Nephron progenitor cell (in vitro differentiated cells): Measurements from ENCODE around the gene TEKT4.
"Not testable (repeated sequence)": the region's sequence is repeated elsewhere in the genome, so short reads cannot be mapped to it uniquely, and the experiment has no call there.

Experiments
- DNase-seq: peaks from one replicate; pipeline ENCODE4 v3.0.0; 2021
- H3K27ac Mint-ChIP-seq: 2 replicates; pipeline ENCODE4 v1.8.0; 2021; ENCODE audit warnings: mild to moderate bottlenecking, moderate library complexity, mixed read lengths
- H3K27me3 Mint-ChIP-seq: 2 replicates; pipeline ENCODE4 v1.8.0; 2021; ENCODE audit warnings: mild to moderate bottlenecking, low read depth, mixed read lengths; ENCODE audit not compliant: poor library complexity
- H3K36me3 Mint-ChIP-seq: 2 replicates; pipeline ENCODE4 v1.8.0; 2021; ENCODE audit warnings: low read depth, mixed read lengths
- H3K4me1 Mint-ChIP-seq: 2 replicates; pipeline ENCODE4 v1.8.0; 2021; ENCODE audit warnings: mixed read lengths
- H3K4me3 Mint-ChIP-seq: 2 replicates; pipeline ENCODE4 v1.8.0; 2021; ENCODE audit warnings: mild to moderate bottlenecking, moderate library complexity, mixed read lengths
- H3K9me3 Mint-ChIP-seq: 2 replicates; pipeline ENCODE4 v1.8.0; 2021; ENCODE audit warnings: mild to moderate bottlenecking, moderate library complexity, mixed read lengths
- CTCF ChIP-seq: fragments of 200-600 bp; sonication (generic); IDR thresholded peaks from 2 replicates; pipeline ENCODE4 v1.5.0; 2021; ENCODE audit warnings: antibody characterized with exemption

TEKT4 gene

GRCh38 chr2:94877129-94877528, 5.9 kb downstream of the TEKT4 start:
- no peak for DNase-seq
- no peak overlapping the region for H3K4me3 Mint-ChIP-seq
- peaks cover 23% of the 10 kb centered on the region for H3K27me3 Mint-ChIP-seq
- no peak overlapping the region for H3K27ac Mint-ChIP-seq
- peaks cover 5% of the 10 kb centered on the region for H3K4me1 Mint-ChIP-seq
- H3K36me3 Mint-ChIP-seq: no peaks in the 10 kb centered on the region
- peaks cover 16% of the 10 kb centered on the region for H3K9me3 Mint-ChIP-seq
- TF ChIP-seq CTCF: no peak

- H3K4me3 Mint-ChIP-seq, H3K36me3 Mint-ChIP-seq, H3K4me1 Mint-ChIP-seq, DNase-seq, H3K27ac Mint-ChIP-seq: not testable (repeated sequence)
- Mint-ChIP-seq H3K27me3 (peaks cover 17% of the 10 kb centered on the region), H3K9me3 (peaks cover 11% of the 10 kb centered on the region)
Measured at GRCh38 chr2:94878575-94878974, 7.3 kb downstream of the TEKT4 start.

GRCh38 chr2:94879314-94879981, 8.2 kb downstream of the TEKT4 start:
- Mint-ChIP-seq H3K36me3 (no peaks in the 10 kb centered on the region), H3K27ac (no peak overlapping the region), H3K27me3 (peaks cover 17% of the 10 kb centered on the region), H3K4me3 (no peak overlapping the region), H3K4me1 (no peaks in the 10 kb centered on the region), H3K9me3 (peaks cover 11% of the 10 kb centered on the region)
- TF ChIP-seq CTCF: no peak
- no peak for DNase-seq

- peaks cover 17% of the 10 kb centered on the region for H3K27me3 Mint-ChIP-seq
- TF ChIP-seq CTCF: no peak
- H3K27ac Mint-ChIP-seq: no peak overlapping the region
- no peak for DNase-seq
- peaks cover 11% of the 10 kb centered on the region for H3K9me3 Mint-ChIP-seq
- no peak overlapping the region for H3K4me3 Mint-ChIP-seq
- H3K4me1 Mint-ChIP-seq: no peaks in the 10 kb centered on the region
- H3K36me3 Mint-ChIP-seq: no peaks in the 10 kb centered on the region
Measured at GRCh38 chr2:94879982-94880377, 8.8 kb downstream of the TEKT4 start.

GRCh38 chr2:94880507-94880906, 9.3 kb downstream of the TEKT4 start:
- Mint-ChIP-seq H3K4me1 (no peaks in the 10 kb centered on the region), H3K9me3 (peaks cover 11% of the 10 kb centered on the region), H3K27ac (no peak overlapping the region), H3K36me3 (no peaks in the 10 kb centered on the region), H3K27me3 (peaks cover 15% of the 10 kb centered on the region), H3K4me3 (no peak overlapping the region)
- no peak for TF ChIP-seq CTCF
- DNase-seq: no peak

- no peak overlapping the region for H3K4me3 Mint-ChIP-seq
- peaks cover 16% of the 10 kb centered on the region for H3K27me3 Mint-ChIP-seq
- DNase-seq: no peak
- H3K4me1 Mint-ChIP-seq: no peaks in the 10 kb centered on the region
- peaks cover 8% of the 10 kb centered on the region for H3K9me3 Mint-ChIP-seq
- H3K27ac Mint-ChIP-seq: no peak overlapping the region
- TF ChIP-seq CTCF: no peak
- no peaks in the 10 kb centered on the region for H3K36me3 Mint-ChIP-seq
Measured at GRCh38 chr2:94881070-94881469, 9.8 kb downstream of the TEKT4 start.
